ENCODE measurements around the gene C18orf63.
"Not testable (repeated sequence)": the region's sequence is repeated elsewhere in the genome, so short reads cannot be mapped to it uniquely, and the experiment has no call there.

C18orf63 gene

GRCh38 chr18:74292982-74293381, 22.7 kb upstream of the C18orf63 start:
- CTCF ChIA-PET = interaction anchor here (0.6 to 0.7 kb wide), 2 partner anchors 40 to 312 kb away, joined by 3 to 5 read pairs; no protein-coding TSS in a partner anchor
- H3K4me1 ChIP-seq (ENCODE audit: control insufficient read depth, insufficient read depth, low read length); H3K36me3 ChIP-seq (ENCODE audit: control insufficient read depth in 2 of 2, insufficient read depth in 1 of 2, low read length in 2 of 2); H3K27ac ChIP-seq (ENCODE audit: extremely low read depth, low read depth, low read length); H3K9me3 ChIP-seq (ENCODE audit: control insufficient read depth, insufficient read depth, low read depth, low read length); H3K4me3 ChIP-seq (ENCODE audit: low read depth, low read length); POLR2A ChIA-PET: not testable (repeated sequence)
- TF ChIP-seq SETDB1 (IDR thresholded peaks at IDR 0.05; ENCODE audit: insufficient read length, low read length) (peak; percentile 30), ZNF510 (tag by site-specific recombination; IDR thresholded peaks at IDR 0.05; ENCODE audit: insufficient replicate concordance) (peak; percentile 57)

GRCh38 chr18:74294526-74294925, 21.1 kb upstream of the C18orf63 start:
- ChIA-PET POLR2A (no interaction called here), CTCF (interaction anchor here (0.6 to 0.7 kb wide), 3 partner anchors 61 to 125 kb away, joined by 3 read pairs; no protein-coding TSS in a partner anchor)
- no peaks in the 10 kb centered on the region for H3K36me3 ChIP-seq (ENCODE audit: control insufficient read depth in 2 of 2, insufficient read depth in 1 of 2, low read length in 2 of 2)
- H3K4me3 ChIP-seq (ENCODE audit: low read depth, low read length) = no peak overlapping the region
- no peaks in the 10 kb centered on the region for H3K9me3 ChIP-seq (ENCODE audit: control insufficient read depth, insufficient read depth, low read depth, low read length)
- no peak for TF ChIP-seq ZNF148 (tag by site-specific recombination; IDR thresholded peaks at IDR 0.05; ENCODE audit: borderline replicate concordance)
- TF ChIP-seq, protein P1, sequence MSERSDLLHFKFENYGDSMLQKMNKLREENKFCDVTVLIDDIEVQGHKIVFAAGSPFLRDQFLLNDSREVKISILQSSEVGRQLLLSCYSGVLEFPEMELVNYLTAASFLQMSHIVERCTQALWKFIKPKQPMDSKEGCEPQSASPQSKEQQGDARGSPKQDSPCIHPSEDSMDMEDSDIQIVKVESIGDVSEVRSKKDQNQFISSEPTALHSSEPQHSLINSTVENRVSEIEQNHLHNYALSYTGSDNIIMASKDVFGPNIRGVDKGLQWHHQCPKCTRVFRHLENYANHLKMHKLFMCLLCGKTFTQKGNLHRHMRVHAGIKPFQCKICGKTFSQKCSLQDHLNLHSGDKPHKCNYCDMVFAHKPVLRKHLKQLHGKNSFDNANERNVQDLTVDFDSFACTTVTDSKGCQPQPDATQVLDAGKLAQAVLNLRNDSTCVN (tag by site-specific recombination; optimal IDR thresholded peaks at IDR 0.05) = no peak
- TF ChIP-seq IKZF3 (tag by site-specific recombination; IDR thresholded peaks at IDR 0.05) = no peak
- TF ChIP-seq ZNF10 (tag by site-specific recombination; IDR thresholded peaks at IDR 0.05) = no peak
- no peak for TF ChIP-seq ZNF302 (tag by site-specific recombination; IDR thresholded peaks at IDR 0.05; ENCODE audit: low read depth)
- TF ChIP-seq ZNF280C (tag by site-specific recombination; IDR thresholded peaks at IDR 0.05) = no peak
- H3K27ac ChIP-seq (ENCODE audit: extremely low read depth, low read depth, low read length) = no peak overlapping the region
- peaks cover 5% of the 10 kb centered on the region; the same call in 1 of the 2 replicates for H3K4me1 ChIP-seq (ENCODE audit: control insufficient read depth, insufficient read depth, low read length)

DNA sequence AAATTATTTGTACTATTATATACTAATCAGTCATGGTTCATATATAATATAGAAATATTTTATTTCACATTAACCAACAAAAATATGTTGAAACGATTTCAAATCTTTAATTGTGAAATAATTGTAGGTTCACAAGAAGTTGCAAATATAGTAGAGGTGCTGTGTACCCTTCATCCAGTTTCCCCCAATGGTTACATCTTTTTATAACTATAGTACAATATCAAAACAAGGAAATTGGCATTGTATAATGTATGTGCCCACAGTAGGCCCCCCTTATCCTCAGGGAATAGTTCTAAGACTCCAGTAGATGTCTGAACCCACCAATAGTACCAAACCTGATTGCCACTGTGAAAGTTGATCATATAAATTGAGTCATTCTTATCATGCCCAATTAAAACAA, 16.5 kb upstream of the C18orf63 start:
- ChIA-PET POLR2A (no interaction called here), CTCF (no interaction called here)
- Histone ChIP-seq H3K36me3 (ENCODE audit: control insufficient read depth in 2 of 2, insufficient read depth in 1 of 2, low read length in 2 of 2) (no peaks in the 10 kb centered on the region), H3K9me3 (ENCODE audit: control insufficient read depth, insufficient read depth, low read depth, low read length) (no peaks in the 10 kb centered on the region), H3K27ac (ENCODE audit: extremely low read depth, low read depth, low read length) (no peak overlapping the region), H3K4me1 (ENCODE audit: control insufficient read depth, insufficient read depth, low read length) (no peaks in the 10 kb centered on the region), H3K4me3 (ENCODE audit: low read depth, low read length) (no peak overlapping the region)
- TF ChIP-seq ZNF23 (tag by site-specific recombination; IDR thresholded peaks at IDR 0.05; ENCODE audit: borderline replicate concordance) (no peak), ZNF529 (tag by site-specific recombination; IDR thresholded peaks at IDR 0.05; ENCODE audit: insufficient replicate concordance) (peak; percentile 96)

DNA sequence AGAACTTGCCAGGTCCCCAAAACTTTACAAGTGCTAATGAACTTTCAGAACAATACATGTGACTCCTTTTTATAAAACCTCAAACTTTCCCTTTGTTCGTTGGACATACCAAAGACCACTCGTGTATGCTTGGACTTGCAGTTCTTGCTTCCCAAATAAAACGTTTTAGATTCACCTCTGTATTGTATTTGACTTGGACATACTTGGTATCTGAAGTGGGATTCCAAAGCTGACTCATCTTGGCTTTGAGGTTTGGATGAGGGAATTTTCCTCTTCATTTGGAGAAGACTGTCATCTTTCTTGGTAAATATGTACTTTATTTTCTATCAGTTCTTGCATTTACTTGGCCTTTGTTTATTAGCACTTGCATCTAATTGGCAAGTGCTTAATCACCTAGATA, 15.9 kb upstream of the C18orf63 start:
- no peak overlapping the region for H3K4me3 ChIP-seq (ENCODE audit: low read depth, low read length)
- no peaks in the 10 kb centered on the region for H3K4me1 ChIP-seq (ENCODE audit: control insufficient read depth, insufficient read depth, low read length)
- no peaks in the 10 kb centered on the region for H3K9me3 ChIP-seq (ENCODE audit: control insufficient read depth, insufficient read depth, low read depth, low read length)
- CTCF ChIA-PET = interaction anchor here (0.9 to 1.5 kb wide), 4 partner anchors 11 to 96 kb away, joined by 3 read pairs; no protein-coding TSS in a partner anchor
- H3K36me3 ChIP-seq (ENCODE audit: control insufficient read depth in 2 of 2, insufficient read depth in 1 of 2, low read length in 2 of 2) = no peaks in the 10 kb centered on the region
- no peak overlapping the region for H3K27ac ChIP-seq (ENCODE audit: extremely low read depth, low read depth, low read length)
- TF ChIP-seq IKZF3 (tag by site-specific recombination; IDR thresholded peaks at IDR 0.05) = no peak
- TF ChIP-seq HOXD13 (CRISPR knock-in tag; IDR thresholded peaks at IDR 0.05; ENCODE audit: borderline replicate concordance) = no peak
- no peak for TF ChIP-seq ZNF423 (tag by site-specific recombination; IDR thresholded peaks at IDR 0.05)
- TF ChIP-seq ZNF155 (tag by site-specific recombination; IDR thresholded peaks at IDR 0.05) = no peak
- no peak for TF ChIP-seq ZNF777 (tag by site-specific recombination; IDR thresholded peaks at IDR 0.05; ENCODE audit: borderline replicate concordance)
- no peak for TF ChIP-seq ZNF677 (tag by site-specific recombination; IDR thresholded peaks at IDR 0.05)
- TF ChIP-seq OVOL3 (tag by site-specific recombination; IDR thresholded peaks at IDR 0.05) = no peak
- POLR2A ChIA-PET = interaction anchor here (1.1 kb wide), 1 partner anchor 8 kb away, joined by 4 read pairs; the partner anchor contains the start of gene CYB5A
